ENCODE measurements around the gene RMND5B. TPM values are rescaled to one million over a fixed set of nuclear protein-coding genes. Genes with fewer than 3 reads are reported as not detected.

RMND5B gene
- total RNA-seq, 1 experiment from 2014 or later = 24.1 TPM

GRCh38 chr5:178112545-178112944 is 18.3 kb upstream of the RMND5B start:
- Histone ChIP-seq H3K79me2 (ENCODE audit: insufficient read depth, low read length) (peaks cover 13% of the 10 kb centered on the region; the same call in 1 of the 2 replicates), H4K20me1 (ENCODE audit: insufficient read depth) (no peaks in the 10 kb centered on the region), H3K27me3 (ENCODE audit: insufficient read depth, low read length) (no peaks in the 10 kb centered on the region), H3K4me3 (replicated peaks in 1 of 2; ENCODE audit: low read depth in 1 of 2, low read length in 2 of 2) (peak overlapping the region; percentile 41 to 76), H3K9me3 (ENCODE audit: control insufficient read depth in 1 of 2, insufficient read depth in 1 of 2, low read depth in 1 of 2, low read length in 2 of 2) (no peaks in the 10 kb centered on the region), H2AFZ (ENCODE audit: low read depth, low read length, poor library complexity, severe bottlenecking) (peak overlapping the region; percentile 56), H3K27ac (ENCODE audit: low read depth, low read length) (no peak overlapping the region), H3K4me1 (ENCODE audit: control insufficient read depth in 1 of 2, insufficient read depth in 2 of 2, low read length in 2 of 2) (peaks cover 20 to 35% of the 10 kb centered on the region in 2 experiments), H3K36me3 (ENCODE audit: control insufficient read depth in 1 of 2, insufficient read depth in 2 of 2, low read length in 2 of 2) (no peaks in the 10 kb centered on the region), H3K9ac (ENCODE audit: low read length) (no peak overlapping the region), H3K9me2 (ENCODE audit: insufficient read depth) (no peaks in the 10 kb centered on the region), H3K4me2 (ENCODE audit: low read length) (peak overlapping the region; percentile 96)
- no peak for DNase-seq (ENCODE audit: low read depth, low spot score)
- BruUV-seq (replicated peaks) = no TSS peak
- CTCF ChIA-PET = no interaction called here
- intact Hi-C loops (cut with micrococcal nuclease) = no loop called here
- ATAC-seq = no peak
- POLR2A ChIA-PET = no interaction called here
- TF ChIP-seq EZH2 (IDR thresholded peaks at IDR 0.05) = no peak
- no peak for TF ChIP-seq FOSL1 (IDR thresholded peaks at IDR 0.05; ENCODE audit: low read depth)
- TF ChIP-seq EGR1 (IDR thresholded peaks at IDR 0.05; ENCODE audit: low read depth) = no peak
- TF ChIP-seq CTCF (IDR thresholded peaks at IDR 0.05 in 2 of 3, conservative IDR thresholded peaks at IDR 0.05 in 1 of 3; ENCODE audit: borderline replicate concordance in 1 of 3, insufficient read depth in 1 of 3, low read depth in 2 of 3, low read length in 2 of 3) = no peak
- no peak for TF ChIP-seq JUND (IDR thresholded peaks at IDR 0.05)
- RAD21 ChIA-PET (ENCODE audit: low non-redundant PET in 1 of 2, low total read pairs in 2 of 2, uncharacterized antibody in 2 of 2, unreplicated experiment in 2 of 2) = no interaction called here

- Histone ChIP-seq H3K27me3 (ENCODE audit: insufficient read depth, low read length) (no peaks in the 10 kb centered on the region), H3K9me2 (ENCODE audit: insufficient read depth) (no peaks in the 10 kb centered on the region), H3K9ac (ENCODE audit: low read length) (peak within 1 kb of the TSS; percentile 71), H3K4me1 (ENCODE audit: control insufficient read depth in 1 of 2, insufficient read depth in 2 of 2, low read length in 2 of 2) (peaks cover 18 to 35% of the 10 kb centered on the region in 2 experiments), H3K4me3 (replicated peaks in 1 of 2; ENCODE audit: low read depth in 1 of 2, low read length in 2 of 2) (peak within 1 kb of the TSS; percentile 63 to 76), H3K9me3 (ENCODE audit: control insufficient read depth in 1 of 2, insufficient read depth in 1 of 2, low read depth in 1 of 2, low read length in 2 of 2) (no peaks in the 10 kb centered on the region), H3K4me2 (ENCODE audit: low read length) (peak within 1 kb of the TSS; percentile 96), H4K20me1 (ENCODE audit: insufficient read depth) (no peaks in the 10 kb centered on the region), H3K36me3 (ENCODE audit: control insufficient read depth in 1 of 2, insufficient read depth in 2 of 2, low read length in 2 of 2) (no peaks in the 10 kb centered on the region), H3K79me2 (ENCODE audit: insufficient read depth, low read length) (peaks cover 13% of the 10 kb centered on the region; the same call in 1 of the 2 replicates), H2AFZ (ENCODE audit: low read depth, low read length, poor library complexity, severe bottlenecking) (peak within 1 kb of the TSS; percentile 56), H3K27ac (ENCODE audit: low read depth, low read length) (peak within 1 kb of the TSS; percentile 60)
- intact Hi-C loops (cut with micrococcal nuclease) = loop anchor here (1.0 kb wide), 1 partner anchor 18 kb away; the partner anchor contains the start of gene RMND5B
- BruUV-seq (replicated peaks) = no TSS peak
- RAD21 ChIA-PET (ENCODE audit: low non-redundant PET in 1 of 2, low total read pairs in 2 of 2, uncharacterized antibody in 2 of 2, unreplicated experiment in 2 of 2) = no interaction called here
- CTCF ChIA-PET = interaction anchor here (1.1 kb wide), 1 partner anchor 23 kb away, joined by 3 read pairs; no protein-coding TSS in a partner anchor
- ATAC-seq (peak; percentile 84), DNase-seq (ENCODE audit: low read depth, low spot score) (peak; percentile 47)
- POLR2A ChIA-PET = no interaction called here
- no peak for TF ChIP-seq ZBTB33 (IDR thresholded peaks at IDR 0.05; ENCODE audit: extremely low read depth, insufficient replicate concordance, low read length)
- TF ChIP-seq POLR2A (IDR thresholded peaks at IDR 0.05; ENCODE audit: borderline replicate concordance, extremely low read depth, insufficient read depth, insufficient read length) = no peak
- TF ChIP-seq FOSL1 (IDR thresholded peaks at IDR 0.05; ENCODE audit: low read depth) = no peak
- no peak; the same call in 1 of the 2 replicates for TF ChIP-seq SP1 (IDR thresholded peaks at IDR 0.05; ENCODE audit: low read depth)
- TF ChIP-seq ELF1 (IDR thresholded peaks at IDR 0.05; ENCODE audit: borderline replicate concordance, low read depth) = no peak
- no peak for TF ChIP-seq EZH2 (IDR thresholded peaks at IDR 0.05)
- TF ChIP-seq JUND (IDR thresholded peaks at IDR 0.05) = no peak
- TF ChIP-seq RAD21 (IDR thresholded peaks at IDR 0.05; ENCODE audit: low read depth) = no peak
- TF ChIP-seq ZFX (IDR thresholded peaks at IDR 0.05) = no peak
- TF ChIP-seq MAX (IDR thresholded peaks at IDR 0.05) = peak; percentile 47; the same call in 1 of the 2 replicates
These were observed 17.6 kb upstream of the RMND5B start, which contains the start of gene N4BP3 for GRCh38 chr5:178113141-178113787. N4BP3 (plus strand) TSS chr5:178113532; CDS start chr5:178119584, 6,052 bp downstream.

Measured in HCT116 (cell line).